Stimulated activated CD8-positive, alpha-beta memory T cell treated with anti-CD3 and anti-CD28 coated beads, Interleukin-15, amount 100 ng/mL, for 1 hour (primary cell): ENCODE data around the gene PPP1R14D.
"Not testable (repeated sequence)": the region's sequence is repeated elsewhere in the genome, so short reads cannot be mapped to it uniquely, and the experiment has no call there.

ENCODE experiments used
- DNase-seq: peaks from one replicate; pipeline ENCODE4 v3.0.0-alpha.2; 2020; ENCODE audit warnings: low read depth

PPP1R14D gene

GRCh38 chr15:40828447-40829036 lies at the start of gene PPP1R14D:
Gene PPP1R14D, minus strand, starts transcription at chr15:40828708. Its CDS starts 67 bp downstream, at chr15:40828641.
- no peak for DNase-seq

GRCh38 chr15:40877694-40878093 lies 49.2 kb upstream of the PPP1R14D start:
- no peak for DNase-seq

- no peak for DNase-seq
Measured at GRCh38 chr15:40875991-40876730, 47.7 kb upstream of the PPP1R14D start.

GRCh38 chr15:40873694-40874561 lies 45.4 kb upstream of the PPP1R14D start, which contains the start of gene RHOV:
Gene RHOV, minus strand, starts transcription at chr15:40874234. Its CDS starts 95 bp downstream, at chr15:40874139.
- DNase-seq, result no peak

- DNase-seq, result no peak
Measured at GRCh38 chr15:40872791-40873693, 44.5 kb upstream of the PPP1R14D start.

- DNase-seq, result no peak
Measured at GRCh38 chr15:40871749-40872617, 43.5 kb upstream of the PPP1R14D start.

- no peak for DNase-seq
Measured at GRCh38 chr15:40870716-40871115, 42.2 kb upstream of the PPP1R14D start.

GRCh38 chr15:40869686-40870085 lies 41.2 kb upstream of the PPP1R14D start:
- DNase-seq, result no peak

GRCh38 chr15:40867199-40867598 lies 38.7 kb upstream of the PPP1R14D start:
- DNase-seq, result no peak

GRCh38 chr15:40863660-40864270 lies 35.3 kb upstream of the PPP1R14D start:
- no peak for DNase-seq

GRCh38 chr15:40861147-40861546 lies 32.6 kb upstream of the PPP1R14D start:
- not testable (repeated sequence) for DNase-seq

- peak; percentile 69 for DNase-seq
Measured at GRCh38 chr15:40859206-40859851, 30.8 kb upstream of the PPP1R14D start.

- no peak for DNase-seq
Measured at GRCh38 chr15:40858706-40859105, 30.2 kb upstream of the PPP1R14D start.

GRCh38 chr15:40857601-40858341 lies 29.3 kb upstream of the PPP1R14D start:
- peak; percentile 76 for DNase-seq

- DNase-seq, result no peak
Measured at GRCh38 chr15:40856746-40857145, 28.2 kb upstream of the PPP1R14D start.

- no peak for DNase-seq
Measured at GRCh38 chr15:40855706-40856234, 27.3 kb upstream of the PPP1R14D start.

GRCh38 chr15:40854161-40854560 lies 25.7 kb upstream of the PPP1R14D start:
- DNase-seq, result no peak

- no peak for DNase-seq
Measured at GRCh38 chr15:40853241-40853890, 24.9 kb upstream of the PPP1R14D start.
